ENCODE measurements around the gene ELOVL1. TPM values are rescaled to one million over a fixed set of nuclear protein-coding genes. Genes with fewer than 3 reads are reported as not detected.

The ELOVL1 gene
- total RNA-seq, 1 experiment from 2014 or later, result 91.3 TPM

DNA sequence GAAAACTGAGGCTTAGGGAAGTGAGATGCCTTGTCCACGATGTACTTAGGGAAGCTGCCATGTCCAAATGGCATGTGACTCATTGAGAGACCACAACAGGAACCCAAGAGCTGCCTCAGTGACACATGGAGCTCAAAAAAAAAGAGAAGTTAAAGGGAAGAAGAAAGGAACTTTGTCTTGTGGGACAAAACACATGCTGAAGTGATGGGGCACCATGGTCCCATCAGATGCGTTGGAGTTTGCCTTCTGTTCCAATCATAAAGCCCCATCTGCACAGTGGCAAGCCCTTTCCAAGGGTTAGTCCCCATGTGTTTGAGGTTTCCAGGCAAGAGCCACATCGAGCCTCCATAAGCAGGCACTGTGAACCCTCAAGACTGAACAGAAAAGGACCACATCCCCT lies 13.8 kb upstream of the ELOVL1 start:
- Histone ChIP-seq H3K4me3 (replicated peaks in 1 of 2; ENCODE audit: low read depth in 1 of 2, low read length in 2 of 2) (no peak overlapping the region), H3K27ac (ENCODE audit: low read depth, low read length) (no peak overlapping the region), H3K4me1 (ENCODE audit: control insufficient read depth in 1 of 2, insufficient read depth in 2 of 2, low read length in 2 of 2) (no peaks in the 10 kb centered on the region), H3K9ac (ENCODE audit: low read length) (no peak overlapping the region), H2AFZ (ENCODE audit: low read depth, low read length, poor library complexity, severe bottlenecking) (no peak overlapping the region), H3K9me3 (ENCODE audit: control insufficient read depth in 1 of 2, insufficient read depth in 1 of 2, low read depth in 1 of 2, low read length in 2 of 2) (no peaks in the 10 kb centered on the region), H3K27me3 (ENCODE audit: insufficient read depth, low read length) (no peaks in the 10 kb centered on the region), H3K79me2 (ENCODE audit: insufficient read depth, low read length) (no peaks in the 10 kb centered on the region), H3K9me2 (ENCODE audit: insufficient read depth) (no peaks in the 10 kb centered on the region), H3K36me3 (ENCODE audit: control insufficient read depth in 1 of 2, insufficient read depth in 2 of 2, low read length in 2 of 2) (peaks cover 17 to 29% of the 10 kb centered on the region in 2 experiments), H4K20me1 (ENCODE audit: insufficient read depth) (no peaks in the 10 kb centered on the region), H3K4me2 (ENCODE audit: low read length) (no peak overlapping the region)
- no peak for TF ChIP-seq SIN3A (IDR thresholded peaks at IDR 0.05; ENCODE audit: low read depth)
- TF ChIP-seq EZH2 (IDR thresholded peaks at IDR 0.05), result no peak
- no peak for TF ChIP-seq TCF7L2 (IDR thresholded peaks at IDR 0.05; ENCODE audit: borderline replicate concordance, extremely low read depth, insufficient read depth, insufficient read length)
- no peak for TF ChIP-seq SRF (IDR thresholded peaks at IDR 0.05; ENCODE audit: low read depth)
- TF ChIP-seq CTCF (IDR thresholded peaks at IDR 0.05 in 2 of 3, conservative IDR thresholded peaks at IDR 0.05 in 1 of 3; ENCODE audit: borderline replicate concordance in 1 of 3, insufficient read depth in 1 of 3, low read depth in 2 of 3, low read length in 2 of 3), result no peak
- TF ChIP-seq YY1 (IDR thresholded peaks at IDR 0.05; ENCODE audit: extremely low read depth, insufficient replicate concordance, low read depth, low read length), result no peak
- TF ChIP-seq, protein P1, sequence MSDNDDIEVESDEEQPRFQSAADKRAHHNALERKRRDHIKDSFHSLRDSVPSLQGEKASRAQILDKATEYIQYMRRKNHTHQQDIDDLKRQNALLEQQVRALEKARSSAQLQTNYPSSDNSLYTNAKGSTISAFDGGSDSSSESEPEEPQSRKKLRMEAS (IDR thresholded peaks at IDR 0.05), result no peak
- TF ChIP-seq EZH2phosphoT487 (IDR thresholded peaks at IDR 0.05; ENCODE audit: borderline replicate concordance), result no peak
- TF ChIP-seq RAD21 (IDR thresholded peaks at IDR 0.05; ENCODE audit: low read depth), result no peak
- TF ChIP-seq FOSL1 (IDR thresholded peaks at IDR 0.05; ENCODE audit: low read depth), result no peak
- no peak for TF ChIP-seq EGR1 (IDR thresholded peaks at IDR 0.05; ENCODE audit: low read depth)
- TF ChIP-seq JUND (IDR thresholded peaks at IDR 0.05), result no peak
- no peak for TF ChIP-seq ZFX (IDR thresholded peaks at IDR 0.05)
- no peak for TF ChIP-seq ZNF274 (IDR thresholded peaks at IDR 0.05; ENCODE audit: low read depth, low read length)
- no peak for TF ChIP-seq CEBPB (IDR thresholded peaks at IDR 0.05; ENCODE audit: low read depth)
- no peak for TF ChIP-seq POLR2AphosphoS5 (IDR thresholded peaks at IDR 0.05; ENCODE audit: low read depth, low read length)
- TF ChIP-seq ELF1 (IDR thresholded peaks at IDR 0.05; ENCODE audit: borderline replicate concordance, low read depth), result no peak
- TF ChIP-seq CBX3 (IDR thresholded peaks at IDR 0.05; ENCODE audit: low read depth), result no peak
- no peak for ATAC-seq
- ChIA-PET CTCF (no interaction called here), POLR2A (interaction anchor here (1.4 kb wide), 1 partner anchor 14 kb away, joined by 5 read pairs; the partner anchor contains the start of gene ELOVL1), RAD21 (ENCODE audit: low non-redundant PET in 1 of 2, low total read pairs in 2 of 2, uncharacterized antibody in 2 of 2, unreplicated experiment in 2 of 2) (interaction anchor here in 1 of 2 experiments (0.7 kb wide), 1 partner anchor 24 kb away, joined by 7 read pairs; no protein-coding TSS in a partner anchor)
- BruUV-seq (replicated peaks), result no TSS peak
- intact Hi-C loops (cut with micrococcal nuclease), result no loop called here
- DNase-seq (ENCODE audit: low read depth, low spot score), result no peak
